Activated naive CD4-positive, alpha-beta T cell treated with anti-CD3 and anti-CD28 coated beads, Interleukin-2, amount 50 U/mL, for 72 hours (primary cell): ENCODE results near the gene NLRP8. TPM values are rescaled to one million over a fixed set of nuclear protein-coding genes. Genes with fewer than 3 reads are reported as not detected.
"Not testable (repeated sequence)": the region's sequence is repeated elsewhere in the genome, so short reads cannot be mapped to it uniquely, and the experiment has no call there.

Experiments used
- ATAC-seq, 2 donors: fragments of 150-1000 bp; cut with Tn5 transposase; 2 replicates each; pipeline ENCODE4 v1.10.0; 2021; ENCODE audit warnings: mild to moderate bottlenecking in 2 of 2, moderate library complexity in 2 of 2
- DNase-seq, 2 donors: peaks; one replicate each; pipeline ENCODE4 v3.0.0; 2021 to 2022; ENCODE audit warnings: low spot score in 2 of 2
- H3K27ac Mint-ChIP-seq, 2 donors: one replicate each; pipeline ENCODE4 v1.8.0; 2022; ENCODE audit warnings: mild to moderate bottlenecking in 2 of 2, mixed read lengths in 2 of 2
- H3K36me3 Mint-ChIP-seq, 2 donors: one replicate each; pipeline ENCODE4 v1.8.0; 2022; ENCODE audit warnings: mixed read lengths in 2 of 2
- H3K9me3 Mint-ChIP-seq, 2 donors: one replicate each; pipeline ENCODE4 v1.8.0; 2022; ENCODE audit warnings: mixed read lengths in 2 of 2
- total RNA-seq, 2 donors: library from RNA; stranded (reverse); gene quantifications; one replicate each; pipeline ENCODE4 v1.2.3, GENCODE V29; 2022

NLRP8 gene
- total RNA-seq: not detected

- ATAC-seq (no peak), DNase-seq (no peak)
- peaks cover 16 to 27% of the 10 kb centered on the region in 2 donors for H3K9me3 Mint-ChIP-seq
- H3K27ac Mint-ChIP-seq: no peak within 1 kb of the TSS
- H3K36me3 Mint-ChIP-seq: peaks cover 0 to 10% of the 10 kb centered on the region in 2 donors
These were observed at the start of gene NLRP8 for GRCh38 chr19:55947532-55947931. TSS of gene NLRP8 (plus strand) at chr19:55947832.

DNA sequence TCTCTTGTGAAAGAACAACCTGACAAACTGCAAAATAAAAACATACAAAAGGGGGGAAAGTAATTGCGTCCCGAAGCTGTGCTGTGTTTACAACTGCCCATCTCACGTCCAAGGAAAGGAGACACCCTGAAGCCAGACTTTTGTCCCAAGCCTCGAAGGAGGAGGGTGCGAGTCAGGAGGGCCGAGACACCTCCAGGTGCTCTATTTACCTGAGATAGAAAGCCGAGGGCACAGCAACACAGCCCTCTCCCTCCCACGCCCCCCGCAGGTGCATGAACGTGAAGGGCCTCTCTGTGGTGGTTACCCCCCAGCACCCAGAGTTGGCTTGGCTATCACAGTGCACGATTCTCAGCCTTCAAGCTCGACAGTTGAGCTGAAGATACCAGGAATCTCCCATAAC lies 48.7 kb upstream of the NLRP8 start:
- H3K36me3 Mint-ChIP-seq: no peaks in the 10 kb centered on the region
- peaks cover 19 to 24% of the 10 kb centered on the region in 2 donors for H3K9me3 Mint-ChIP-seq
- no peak overlapping the region for H3K27ac Mint-ChIP-seq
- no peak for ATAC-seq
- DNase-seq: no peak

DNA sequence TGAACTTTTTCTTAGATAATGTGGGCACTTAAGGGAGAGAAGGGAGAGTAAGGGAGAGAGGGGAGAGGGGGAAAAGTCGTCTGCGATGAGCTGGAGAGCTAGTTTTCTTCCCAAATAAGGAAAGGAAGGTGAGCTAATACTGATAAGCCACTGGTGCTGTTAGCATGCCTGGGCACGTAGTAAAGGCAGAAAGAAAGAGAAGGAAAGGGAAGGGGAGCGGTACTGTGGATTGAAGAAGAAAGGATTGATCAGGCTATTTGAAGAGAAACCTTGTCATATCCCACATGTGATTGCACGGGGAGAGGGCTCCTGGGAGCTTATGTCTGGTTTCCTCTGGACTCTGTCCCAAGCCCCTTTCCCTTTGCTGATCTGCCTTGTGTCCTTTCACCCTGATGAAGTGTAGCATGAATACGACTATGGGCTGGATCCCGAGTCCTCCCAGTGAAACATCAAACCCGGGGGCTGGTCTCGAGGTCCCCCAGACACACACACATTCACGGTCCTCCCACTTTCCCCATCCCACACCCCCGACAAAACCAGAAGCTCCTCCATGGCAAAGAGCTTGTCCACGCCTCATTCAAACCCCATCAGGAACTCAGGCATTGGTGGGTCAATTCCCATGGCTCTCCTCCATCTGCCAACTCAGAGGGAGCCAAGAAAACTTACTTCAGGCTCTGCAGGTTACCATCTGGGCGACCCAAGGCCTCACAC lies 46.1 kb upstream of the NLRP8 start:
- Mint-ChIP-seq H3K36me3 (peaks cover 0 to 4% of the 10 kb centered on the region in 2 donors), H3K9me3 (peaks cover 22 to 25% of the 10 kb centered on the region in 2 donors), H3K27ac (no peak overlapping the region)
- no peak for DNase-seq
- no peak for ATAC-seq

DNA sequence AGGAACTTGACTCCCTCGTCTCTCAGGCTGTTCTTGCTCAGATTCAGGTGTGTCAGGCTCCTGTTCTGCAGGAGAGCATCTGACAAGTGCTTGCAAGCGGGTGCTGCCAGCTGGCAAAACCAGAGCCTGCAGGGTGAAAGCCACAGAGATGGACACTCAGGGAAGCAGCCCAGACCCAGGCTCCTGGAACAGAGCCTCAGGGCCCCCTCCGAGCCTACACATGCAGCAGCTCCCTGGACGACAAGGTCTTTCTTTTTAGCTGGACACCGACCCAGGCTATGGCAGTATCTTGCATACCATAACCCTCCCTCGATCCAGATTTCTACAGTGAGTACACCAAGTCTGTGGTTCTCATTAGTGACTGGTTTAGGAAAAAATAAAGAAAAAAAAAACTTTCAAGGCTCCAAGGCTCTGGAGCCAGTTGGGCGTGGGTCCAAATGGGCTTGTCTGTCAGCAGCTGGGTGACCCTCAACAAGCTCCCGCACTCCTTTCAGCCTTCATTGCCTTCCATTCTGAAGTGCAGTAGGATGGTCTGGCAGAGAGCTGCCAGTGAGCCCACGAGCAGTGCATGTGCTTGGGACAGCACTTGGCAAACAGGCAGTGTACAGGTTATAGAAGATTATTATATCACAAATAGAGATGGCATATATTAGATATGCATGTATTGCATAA lies 45.4 kb upstream of the NLRP8 start:
- no peak for ATAC-seq
- H3K9me3 Mint-ChIP-seq: peaks cover 17 to 20% of the 10 kb centered on the region in 2 donors
- H3K36me3 Mint-ChIP-seq: peaks cover 0 to 4% of the 10 kb centered on the region in 2 donors
- no peak for DNase-seq
- H3K27ac Mint-ChIP-seq: no peak overlapping the region

DNA sequence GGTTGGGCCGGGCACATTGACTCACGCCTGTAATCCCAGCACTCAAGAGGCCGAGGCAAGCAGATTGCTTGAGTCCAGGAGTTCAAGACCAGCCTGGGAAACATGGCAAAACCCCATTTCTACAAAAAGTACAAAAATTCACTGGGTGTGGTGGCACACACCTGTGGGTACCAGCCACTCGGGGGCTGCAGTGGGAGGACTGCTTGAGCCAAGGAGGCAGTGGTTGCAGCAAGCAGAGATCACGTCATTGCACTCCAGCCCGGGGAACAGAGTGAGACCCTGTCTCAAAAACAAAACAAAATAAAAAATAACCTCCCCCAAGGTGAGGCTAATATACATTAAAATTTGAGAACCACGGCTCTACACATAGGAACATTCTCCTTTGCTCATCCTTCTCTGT lies 40.3 kb upstream of the NLRP8 start:
- ATAC-seq: no peak
- DNase-seq: no peak
- Mint-ChIP-seq H3K9me3 (peaks cover 10 to 24% of the 10 kb centered on the region in 2 donors), H3K36me3 (peaks cover 0 to 7% of the 10 kb centered on the region in 2 donors), H3K27ac (no peak overlapping the region)

DNA sequence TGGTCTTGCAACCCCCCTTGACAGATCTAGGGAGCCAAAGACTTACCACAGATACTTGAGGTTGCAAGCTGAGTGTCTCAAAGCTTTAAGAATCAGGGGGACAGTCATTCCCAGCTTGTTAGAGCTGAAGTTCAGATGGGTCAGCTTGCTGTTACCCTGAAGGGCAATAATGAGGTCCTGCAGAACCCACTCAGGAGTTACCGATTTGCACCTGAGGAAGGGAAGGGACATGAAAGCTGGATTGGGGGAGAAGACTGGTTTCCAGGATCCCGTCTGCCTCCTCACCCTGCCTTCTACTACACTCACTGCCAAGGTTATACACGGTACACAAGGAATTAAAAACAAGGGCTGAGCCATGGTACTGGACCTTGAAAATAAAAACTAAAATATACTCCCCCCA lies 39.9 kb upstream of the NLRP8 start:
- H3K27ac Mint-ChIP-seq: no peak overlapping the region
- H3K36me3 Mint-ChIP-seq: peaks cover 0 to 10% of the 10 kb centered on the region in 2 donors
- peaks cover 10 to 25% of the 10 kb centered on the region in 2 donors for H3K9me3 Mint-ChIP-seq

DNA sequence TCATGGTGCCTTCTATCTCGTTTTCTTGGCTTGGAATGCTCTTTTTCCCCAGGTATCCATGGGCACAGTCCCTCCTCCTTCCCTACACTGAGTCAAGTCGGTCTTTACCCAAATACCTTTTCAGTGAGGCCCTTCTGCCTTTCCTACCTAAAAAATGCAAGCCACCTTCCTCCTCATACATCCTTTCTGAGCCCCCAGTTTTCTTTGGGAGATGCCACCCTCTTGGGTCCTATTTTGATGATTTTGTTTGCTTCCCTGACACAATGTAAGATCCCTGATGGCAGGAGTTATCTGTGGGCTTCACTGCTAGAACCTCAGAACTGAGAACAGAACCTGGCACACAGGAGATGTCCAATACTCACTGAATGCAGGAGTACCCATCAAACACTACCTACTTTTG lies 37.8 kb upstream of the NLRP8 start:
- Mint-ChIP-seq H3K27ac (no peak overlapping the region), H3K9me3 (peaks cover 5 to 16% of the 10 kb centered on the region in 2 donors), H3K36me3 (peaks cover 0 to 10% of the 10 kb centered on the region in 2 donors)
- ATAC-seq (no peak), DNase-seq (no peak)

More for the DNA sequence above, 39.9 kb upstream of the NLRP8 start:
- no peak for ATAC-seq
- no peak for DNase-seq

DNA sequence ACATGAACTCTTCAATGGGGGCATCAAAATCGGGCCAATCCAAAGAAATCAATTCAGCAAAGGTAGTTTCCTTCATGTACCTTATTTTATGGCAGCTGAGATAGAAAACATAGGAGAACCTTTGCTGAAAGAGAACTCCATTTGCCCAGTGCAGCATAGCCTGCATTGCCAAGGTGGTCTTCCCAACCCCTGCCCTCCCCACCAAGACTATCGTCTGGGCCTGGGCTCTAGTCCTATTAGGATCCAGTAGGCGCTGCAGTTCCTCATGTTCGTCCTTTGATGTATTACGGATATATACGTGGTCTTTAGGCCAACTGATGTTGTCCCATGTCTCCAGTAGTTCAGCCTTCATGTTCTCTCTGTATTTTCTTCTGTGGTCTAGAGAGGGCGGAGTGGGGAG lies 34.7 kb upstream of the NLRP8 start:
- no peak for ATAC-seq

GRCh38 chr19:55913643-55914268 lies 33.9 kb upstream of the NLRP8 start:
- peaks cover 17 to 31% of the 10 kb centered on the region in 2 donors for H3K9me3 Mint-ChIP-seq
- no peak for ATAC-seq
- no peak overlapping the region for H3K27ac Mint-ChIP-seq
- peaks cover 0 to 13% of the 10 kb centered on the region in 2 donors for H3K36me3 Mint-ChIP-seq
- no peak for DNase-seq

More for the DNA sequence above, 34.7 kb upstream of the NLRP8 start:
- Mint-ChIP-seq H3K36me3 (peaks cover 0 to 13% of the 10 kb centered on the region in 2 donors), H3K9me3 (peaks cover 9 to 25% of the 10 kb centered on the region in 2 donors), H3K27ac (no peak overlapping the region)
- no peak for DNase-seq

GRCh38 chr19:55923556-55923955 lies 24.1 kb upstream of the NLRP8 start:
- ATAC-seq (no peak), DNase-seq (no peak)
- H3K27ac Mint-ChIP-seq: no peak overlapping the region
- peaks cover 0 to 18% of the 10 kb centered on the region in 2 donors for H3K36me3 Mint-ChIP-seq
- H3K9me3 Mint-ChIP-seq: peaks cover 15 to 30% of the 10 kb centered on the region in 2 donors

- H3K27ac Mint-ChIP-seq: no peak overlapping the region
- no peak for DNase-seq
- peaks cover 17 to 32% of the 10 kb centered on the region in 2 donors for H3K9me3 Mint-ChIP-seq
- ATAC-seq: no peak
- H3K36me3 Mint-ChIP-seq: peaks cover 0 to 21% of the 10 kb centered on the region in 2 donors
These were observed 19.6 kb upstream of the NLRP8 start for GRCh38 chr19:55927991-55928390.

GRCh38 chr19:55929258-55929657 lies 18.4 kb upstream of the NLRP8 start:
- H3K9me3 Mint-ChIP-seq: peaks cover 18 to 26% of the 10 kb centered on the region in 2 donors
- DNase-seq, H3K27ac Mint-ChIP-seq, ATAC-seq: not testable (repeated sequence)
- H3K36me3 Mint-ChIP-seq: peaks cover 0 to 15% of the 10 kb centered on the region in 2 donors

GRCh38 chr19:55930996-55931515 lies 16.6 kb upstream of the NLRP8 start:
- Mint-ChIP-seq H3K36me3 (peaks cover 0 to 10% of the 10 kb centered on the region in 2 donors), H3K27ac (no peak overlapping the region), H3K9me3 (peaks cover 19 to 28% of the 10 kb centered on the region in 2 donors)
- DNase-seq (no peak), ATAC-seq (no peak)

GRCh38 chr19:55931936-55932386 lies 15.7 kb upstream of the NLRP8 start, which contains the start of gene NLRP13:
TSS of gene NLRP13 (minus strand) at chr19:55932336. CDS start at chr19:55932311, 25 bp downstream.
- no peak for DNase-seq
- no peak within 1 kb of the TSS for H3K27ac Mint-ChIP-seq
- peaks cover 0 to 10% of the 10 kb centered on the region in 2 donors for H3K36me3 Mint-ChIP-seq
- no peak for ATAC-seq
- H3K9me3 Mint-ChIP-seq: peaks cover 19 to 28% of the 10 kb centered on the region in 2 donors

GRCh38 chr19:55935206-55935605 lies 12.4 kb upstream of the NLRP8 start:
- ATAC-seq: no peak
- DNase-seq: no peak
- Mint-ChIP-seq H3K9me3 (peaks cover 24 to 31% of the 10 kb centered on the region in 2 donors), H3K27ac (no peak overlapping the region), H3K36me3 (peaks cover 4 to 9% of the 10 kb centered on the region in 2 donors)

DNA sequence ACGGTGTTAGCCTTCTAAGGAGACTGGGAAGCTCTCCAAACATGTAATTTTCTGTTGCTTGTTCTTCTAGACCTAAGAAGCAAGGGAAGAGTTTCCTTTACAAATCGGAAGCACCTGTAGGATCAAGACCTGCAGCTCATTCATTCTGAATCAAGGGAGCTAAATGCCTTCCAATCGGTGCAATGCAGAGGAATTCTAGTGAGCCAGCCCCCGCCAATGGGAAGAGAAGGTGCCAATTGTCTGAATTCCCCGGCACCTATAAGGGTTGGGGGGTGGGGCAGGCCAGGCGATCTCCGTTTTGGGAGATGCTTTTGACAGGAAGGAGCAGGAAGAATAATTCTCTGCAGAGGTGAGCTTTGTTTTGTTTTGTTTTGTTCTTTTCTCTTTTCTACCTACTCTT lies 8.4 kb upstream of the NLRP8 start:
- Mint-ChIP-seq H3K36me3 (peaks cover 4 to 19% of the 10 kb centered on the region in 2 donors), H3K27ac (no peak overlapping the region), H3K9me3 (peaks cover 25 to 35% of the 10 kb centered on the region in 2 donors)
- DNase-seq: no peak
- no peak for ATAC-seq

- Mint-ChIP-seq H3K27ac (no peak overlapping the region), H3K9me3 (peaks cover 17 to 29% of the 10 kb centered on the region in 2 donors), H3K36me3 (peaks cover 4 to 19% of the 10 kb centered on the region in 2 donors)
- DNase-seq: no peak
- ATAC-seq: no peak
These were observed 7.3 kb upstream of the NLRP8 start for GRCh38 chr19:55940306-55940705.
